NCI-H446 (cell line): ENCODE measurements around the gene FBXO17.
"Not testable (repeated sequence)": the region's sequence is repeated elsewhere in the genome, so short reads cannot be mapped to it uniquely, and the experiment has no call there.

Experiments used
- DNase-seq, 2 experiments: peaks; one replicate each; lab custom pipeline; 2025; lab: John Stamatoyannopoulos, UW

Gene FBXO17

GRCh38 chr19:38975214-38975860 is at the start of gene FBXO17:
FBXO17 (minus strand) TSS chr19:38975742; CDS start chr19:38950319, 25,423 bp downstream.
- no peak for DNase-seq

GRCh38 chr19:39024875-39025641 is 49.5 kb upstream of the FBXO17 start:
- DNase-seq, result no peak

- DNase-seq, result no peak
Observed at GRCh38 chr19:39021063-39021462, 45.5 kb upstream of the FBXO17 start.

- no peak for DNase-seq
Observed at GRCh38 chr19:39017646-39018045, 42.1 kb upstream of the FBXO17 start.

GRCh38 chr19:39017026-39017425 is 41.5 kb upstream of the FBXO17 start:
- DNase-seq, result no peak

- DNase-seq, result no peak
Observed at GRCh38 chr19:39014037-39014436, 38.5 kb upstream of the FBXO17 start.

- no peak for DNase-seq
Observed at GRCh38 chr19:39009001-39009400, 33.5 kb upstream of the FBXO17 start.

- DNase-seq, result no peak
Observed at GRCh38 chr19:39008137-39008536, 32.6 kb upstream of the FBXO17 start.

- no peak for DNase-seq
Observed at GRCh38 chr19:39007096-39007495, 31.6 kb upstream of the FBXO17 start.

GRCh38 chr19:39004403-39004802 is 28.9 kb upstream of the FBXO17 start:
- no peak for DNase-seq

- no peak for DNase-seq
Observed at GRCh38 chr19:39003796-39004195, 28.3 kb upstream of the FBXO17 start.

- DNase-seq, result no peak
Observed at GRCh38 chr19:39003188-39003587, 27.6 kb upstream of the FBXO17 start.

- no peak for DNase-seq
Observed at GRCh38 chr19:39001041-39001440, 25.5 kb upstream of the FBXO17 start.

GRCh38 chr19:38997576-38997975 is 22.0 kb upstream of the FBXO17 start:
- not testable (repeated sequence) for DNase-seq

- no peak for DNase-seq
Observed at GRCh38 chr19:38993271-38993670, 17.7 kb upstream of the FBXO17 start.

GRCh38 chr19:38990949-38991697 is 15.6 kb upstream of the FBXO17 start:
- DNase-seq, result no peak

GRCh38 chr19:38989614-38990013 is 14.1 kb upstream of the FBXO17 start:
- not testable (repeated sequence) for DNase-seq

- DNase-seq, result no peak
Observed at GRCh38 chr19:38989066-38989605, 13.6 kb upstream of the FBXO17 start.

- not testable (repeated sequence) for DNase-seq
Observed at GRCh38 chr19:38988627-38989026, 13.1 kb upstream of the FBXO17 start.

- not testable (repeated sequence) for DNase-seq
Observed at GRCh38 chr19:38987745-38988144, 12.2 kb upstream of the FBXO17 start.

- no peak for DNase-seq
Observed at GRCh38 chr19:38985262-38985661, 9.7 kb upstream of the FBXO17 start.

- no peak for DNase-seq
Observed at GRCh38 chr19:38980583-38981374, 5.2 kb upstream of the FBXO17 start.
